ENCODE measurements around the gene DPF3.

Gene DPF3

DNA sequence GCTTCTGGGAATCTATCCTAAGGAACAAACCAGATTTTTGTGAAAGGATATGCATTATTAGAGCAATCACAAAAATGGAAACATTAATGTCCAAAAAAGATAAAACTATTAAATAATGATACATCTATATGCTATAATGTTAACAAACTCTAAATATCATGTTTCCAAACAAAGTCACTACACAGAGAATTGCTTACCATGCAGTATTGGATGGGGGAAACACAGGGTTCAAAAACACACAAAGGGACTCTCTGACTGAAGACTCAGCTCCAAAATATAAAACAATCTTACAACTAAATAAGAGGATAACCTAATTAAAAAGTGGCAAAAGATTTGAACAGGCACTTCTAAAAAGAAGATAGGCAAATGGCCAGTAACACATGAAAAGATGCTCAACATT lies 304.2 kb downstream of the DPF3 start:
- no peak for DNase-seq

GRCh38 chr14:72588521-72588920 lies 305.4 kb downstream of the DPF3 start:
- DNase-seq = no peak

- no peak for DNase-seq
Measured at GRCh38 chr14:72583316-72584272, 310.3 kb downstream of the DPF3 start.

DNA sequence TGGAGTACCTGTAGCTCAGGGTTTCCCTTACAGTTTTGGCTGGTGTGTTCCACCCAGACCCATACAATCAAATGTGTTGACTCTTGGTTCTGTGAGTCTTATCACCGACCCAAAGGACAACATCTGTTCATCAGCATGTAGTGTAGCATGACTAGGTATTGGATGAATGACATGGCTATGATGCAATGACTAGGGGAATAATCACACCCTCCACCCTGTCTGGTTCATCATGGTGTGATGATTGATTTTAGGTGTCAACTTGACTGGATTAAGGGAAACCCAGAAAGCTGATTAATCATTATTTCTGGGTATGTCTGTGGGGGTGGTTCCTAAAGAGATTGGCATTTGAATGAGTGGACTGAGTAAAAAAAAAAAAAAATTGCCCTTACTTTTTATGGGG lies 311.3 kb downstream of the DPF3 start:
- DNase-seq = no peak

- DNase-seq = no peak
Measured at GRCh38 chr14:72578514-72578913, 315.4 kb downstream of the DPF3 start.

DNA sequence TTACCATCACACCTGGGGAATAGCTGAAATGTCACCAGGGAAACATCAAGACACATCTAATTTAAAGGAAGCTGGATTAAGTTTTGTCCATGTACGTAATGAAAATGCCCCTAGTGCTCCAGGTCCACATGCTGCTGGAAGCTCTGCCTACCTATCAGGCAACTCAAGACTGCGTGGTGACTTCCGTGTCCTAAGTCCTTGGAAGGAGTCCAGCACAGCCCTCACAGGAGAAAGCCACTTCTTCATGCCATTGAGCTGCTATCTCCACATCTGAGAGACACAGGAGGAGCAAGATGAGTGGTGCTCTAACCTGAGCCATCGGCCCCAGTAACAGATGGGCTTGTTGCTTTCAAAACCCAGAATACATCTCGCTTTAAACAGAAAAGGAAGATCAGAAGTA lies 316.4 kb downstream of the DPF3 start:
- DNase-seq = no peak

- no peak for DNase-seq
Measured at GRCh38 chr14:72576258-72576657, 317.6 kb downstream of the DPF3 start.

- DNase-seq = no peak
Measured at GRCh38 chr14:72574715-72575114, 319.2 kb downstream of the DPF3 start.

DNA sequence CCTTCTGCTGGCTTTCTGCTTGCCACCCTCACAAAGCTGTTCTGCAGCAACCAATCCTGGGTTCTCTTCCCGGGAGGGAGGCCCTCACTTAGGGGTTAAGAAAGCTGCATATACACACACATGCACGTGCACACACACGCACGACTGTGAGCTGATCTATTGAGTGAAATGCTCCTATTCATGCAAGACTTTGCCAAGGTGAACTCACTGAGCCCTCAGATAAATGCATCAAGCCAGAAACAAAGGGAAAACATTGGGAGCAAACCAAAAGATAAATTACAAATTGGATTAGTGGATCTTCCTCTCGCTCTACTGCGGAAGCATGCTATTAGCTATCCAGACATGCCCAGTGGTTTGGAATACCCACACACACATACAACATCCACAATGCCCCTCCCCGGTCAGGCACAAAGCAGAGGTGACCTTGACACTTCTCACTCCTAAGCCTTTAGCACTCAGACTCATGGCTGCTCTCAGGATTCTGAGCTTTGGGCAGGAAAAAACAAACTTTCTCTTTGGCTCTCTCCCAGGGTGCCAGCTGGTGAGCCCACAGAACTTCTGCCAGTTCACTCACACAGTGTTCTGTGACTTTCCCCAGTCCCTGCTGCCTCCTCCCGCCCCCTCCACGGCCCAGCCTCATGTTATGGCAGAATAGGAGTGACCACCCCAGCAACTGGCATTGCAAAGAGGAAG lies 320.0 kb downstream of the DPF3 start:
- DNase-seq = no peak

Measured in HCEC 1CT (cell line).